IMR-90 (cell line): ENCODE data around the gene S100A1. TPM values are rescaled to one million over a fixed set of nuclear protein-coding genes. Genes with fewer than 3 reads are reported as not detected.
A peak's percentile ranks its signal among the peaks of the same experiment; 100 is the strongest.

ENCODE experiments used
- ATAC-seq: fragments of 200-7000 bp; cut with Tn5 transposase; 2 replicates; pipeline ENCODE4 v1.9.1; 2020; ENCODE audit warnings: low read depth, mild to moderate bottlenecking, moderate library complexity
- BruUV-seq: library from RNA; stranded (reverse); fragments of 400-500 nt; replicated peaks from 2 replicates; lab custom pipeline; 2021; lab: Mats Ljungman, UMichigan
- CTCF ChIA-PET: fragments of 300-600 bp; formaldehyde crosslinking; extraction: SDS; loops from one replicate; lab custom pipeline; 2021; ENCODE audit warnings: antibody characterized with exemption; lab: Yijun Ruan, JAX
- POLR2A ChIA-PET: fragments of 300-600 bp; sonication (Branson Sonifier 250); formaldehyde crosslinking; loops from one replicate; lab custom pipeline; 2022; ENCODE audit warnings: antibody characterized with exemption; ENCODE audit not compliant: unreplicated experiment; lab: Charles Lee
- DNase-seq: peaks from one replicate; pipeline ENCODE4 v3.0.0; 2013
- H2AFZ ChIP-seq: replicated peaks from 2 replicates; pipeline ENCODE3; 2013; ENCODE audit warnings: low read length, mild to moderate bottlenecking; ENCODE audit not compliant: poor library complexity
- H2AK5ac ChIP-seq: 2 replicates; pipeline ENCODE4 v1.6.1; 2013; ENCODE audit warnings: low read depth, low read length, inconsistent platforms
- H2AK9ac ChIP-seq: replicated peaks from 2 replicates; pipeline ENCODE3; 2013; ENCODE audit warnings: mild to moderate bottlenecking, low read depth, low read length, moderate library complexity; ENCODE audit not compliant: poor library complexity
- H2BK120ac ChIP-seq: 2 replicates; pipeline ENCODE4 v1.6.1; 2013; ENCODE audit warnings: low read depth, low read length, inconsistent platforms
- H2BK15ac ChIP-seq: 3 replicates; pipeline ENCODE4 v1.6.1; 2013; ENCODE audit warnings: low read depth, low read length, inconsistent platforms
- H2BK20ac ChIP-seq: 2 replicates; pipeline ENCODE4 v1.6.1; 2013; ENCODE audit warnings: low read depth, mild to moderate bottlenecking, inconsistent platforms, low read length, moderate library complexity
- H2BK5ac ChIP-seq: 2 replicates; pipeline ENCODE4 v1.6.1; 2013; ENCODE audit warnings: mild to moderate bottlenecking, low read depth, low read length, inconsistent platforms; ENCODE audit not compliant: poor library complexity, severe bottlenecking
- H3K14ac ChIP-seq: replicated peaks from 2 replicates; pipeline ENCODE4 v1.6.1; 2013; ENCODE audit warnings: low read depth, low read length, inconsistent platforms
- H3K18ac ChIP-seq: 2 replicates; pipeline ENCODE4 v1.6.1; 2013; ENCODE audit warnings: low read depth, low read length, control low read depth
- H3K23ac ChIP-seq: 2 replicates; pipeline ENCODE4 v1.6.1; 2013; ENCODE audit warnings: low read depth, low read length, inconsistent platforms
- H3K27ac ChIP-seq: 2 replicates; pipeline ENCODE4 v1.5.1; 2013; ENCODE audit warnings: mild to moderate bottlenecking, control low read depth, low read length; ENCODE audit not compliant: insufficient read depth
- H3K27me3 ChIP-seq: 2 replicates; pipeline ENCODE4 v1.6.1; 2013; ENCODE audit warnings: low read length; ENCODE audit not compliant: control insufficient read depth, insufficient read depth
- H3K36me3 ChIP-seq: 2 replicates; pipeline ENCODE4 v1.6.1; 2013; ENCODE audit warnings: low read length, mixed read lengths; ENCODE audit not compliant: control insufficient read depth, insufficient read depth
- H3K4ac ChIP-seq: 2 replicates; pipeline ENCODE4 v1.6.1; 2013; ENCODE audit warnings: low read depth, low read length, inconsistent platforms
- H3K4me1 ChIP-seq: 2 replicates; pipeline ENCODE4 v1.6.1; 2013; ENCODE audit warnings: low read length, mixed read lengths; ENCODE audit not compliant: control insufficient read depth, insufficient read depth
- H3K4me2 ChIP-seq: 2 replicates; pipeline ENCODE4 v1.6.1; 2013; ENCODE audit warnings: low read depth, mild to moderate bottlenecking, control low read depth, low read length, moderate library complexity
- H3K4me3 ChIP-seq: 2 replicates; pipeline ENCODE4 v1.5.1; 2013; ENCODE audit warnings: low read depth, mild to moderate bottlenecking, control low read depth, low read length, moderate library complexity; ENCODE audit not compliant: insufficient read depth
- H3K56ac ChIP-seq: 2 replicates; pipeline ENCODE4 v1.6.1; 2013; ENCODE audit warnings: low read length, inconsistent platforms; ENCODE audit not compliant: insufficient read depth; ENCODE audit errors: extremely low read depth
- H3K79me1 ChIP-seq, 2 experiments: 2 replicates each; pipeline ENCODE4 v1.6.1; 2013; ENCODE audit warnings: low read length in 2 of 2, inconsistent platforms in 1 of 2, low read depth in 1 of 2
- H3K9ac ChIP-seq: 2 replicates; pipeline ENCODE4 v1.6.1; 2013; ENCODE audit warnings: low read depth, low read length, control low read depth
- H3K9me1 ChIP-seq: 2 replicates; pipeline ENCODE4 v1.6.1; 2013; ENCODE audit warnings: low read length, inconsistent platforms; ENCODE audit not compliant: insufficient read depth
- H3K9me3 ChIP-seq: 2 replicates; pipeline ENCODE4 v1.6.1; 2013; ENCODE audit warnings: low read length; ENCODE audit not compliant: control insufficient read depth, insufficient read depth
- H4K20me1 ChIP-seq: 2 replicates; pipeline ENCODE4 v1.6.1; 2013; ENCODE audit warnings: low read length, inconsistent platforms; ENCODE audit not compliant: insufficient read depth
- H4K5ac ChIP-seq: 2 replicates; pipeline ENCODE4 v1.6.1; 2013; ENCODE audit warnings: mild to moderate bottlenecking, low read depth, low read length, control low read depth
- H4K8ac ChIP-seq, 2 experiments: 2 replicates each; pipeline ENCODE4 v1.6.1; 2013; ENCODE audit warnings: low read depth in 2 of 2, low read length in 2 of 2, control low read depth in 1 of 2, inconsistent platforms in 1 of 2
- H4K91ac ChIP-seq: 2 replicates; pipeline ENCODE4 v1.6.1; 2013; ENCODE audit warnings: low read depth, low read length, inconsistent platforms; ENCODE audit not compliant: insufficient read depth
- POLR2A ChIP-seq: IDR thresholded peaks from 2 replicates; pipeline ENCODE4 v1.6.1; 2012; ENCODE audit warnings: mild to moderate bottlenecking, low read depth, low read length
- WGBS, 2 experiments: methylation state at CpG; one replicate each; pipeline versions ENCODE4 v1.1.5 to v1.1.7; 2013; ENCODE audit warnings: missing lambda C conversion rate in 2 of 2; ENCODE audit not compliant: insufficient read length in 1 of 2; ENCODE audit errors: extremely low coverage in 2 of 2; 5-methylcytosine and 5-hydroxymethylcytosine counted together
- dilution Hi-C: fragments of 300-500 bp; cut with HindIII; formaldehyde crosslinking; loops from one replicate; pipeline ENCODE4 v1.14.3; 2018; ENCODE audit warnings: low sequenced_read_pairs; ENCODE audit not compliant: unreplicated experiment
- in situ Hi-C: fragments of 300-500 bp; cut with MboI; formaldehyde crosslinking; loops from 3 replicates; pipeline ENCODE4 v1.14.3; 2019; ENCODE audit warnings: low sequenced_read_pairs, inconsistent platforms, mixed read lengths
- intact Hi-C: fragments of 100-400 bp; cut with micrococcal nuclease; formaldehyde crosslinking; loops from 2 replicates; pipeline ENCODE4 v1.10.0; 2022
- polyA plus RNA-seq, 3 experiments: library from polyadenylated mRNA; depleted of rRNA; stranded (reverse); fragments of >200 nt; gene quantifications; 2 replicates each; pipeline ENCODE4 v1.2.3, GENCODE V29; 2012; ENCODE audit warnings: low replicate concordance in 1 of 3
- total RNA-seq: library from RNA; depleted of rRNA; stranded (reverse); fragments of >200 nt; gene quantifications from 2 replicates; pipeline ENCODE4 v1.2.3, GENCODE V29; 2012

Gene S100A1
- total and polyA plus RNA-seq, 2 of the 4 experiments (the other 2 are of a cell fraction): 0.18 to 0.29 TPM

GRCh38 chr1:153612111-153612754, 16.0 kb upstream of the S100A1 start:
- intact Hi-C loops: loop anchor here (2.0 kb wide), 1 partner anchor 39 kb away; no protein-coding TSS in a partner anchor
- ATAC-seq: peak; percentile 8

More at GRCh38 chr1:153612111-153612754, 16.0 kb upstream of the S100A1 start:
- Histone ChIP-seq H2AK5ac (peak overlapping the region; percentile 92), H4K20me1 (peaks cover 11% of the 10 kb centered on the region; the same call in 1 of the 2 replicates), H2AFZ (peak overlapping the region; percentile 75), H3K79me1 (peaks cover 15 to 54% of the 10 kb centered on the region in 2 experiments), H3K36me3 (peaks cover 9% of the 10 kb centered on the region), H3K4me1 (peaks cover 42% of the 10 kb centered on the region), H2BK20ac (peak overlapping the region; percentile 45; the same call in 1 of the 2 replicates), H3K56ac (peak overlapping the region; percentile 75; the same call in 1 of the 2 replicates), H3K27ac (peak overlapping the region; percentile 95), H4K5ac (peak overlapping the region; percentile 88), H3K9me3 (no peaks in the 10 kb centered on the region), H2BK120ac (peak overlapping the region; percentile 76), H3K4ac (peak overlapping the region; percentile 90), H3K14ac (peak overlapping the region; percentile 93), H3K4me3 (peak overlapping the region; percentile 96), H3K4me2 (peak overlapping the region; percentile 94), H2AK9ac (peak overlapping the region; percentile 99), H3K9ac (peak overlapping the region; percentile 99), H2BK15ac (0 out of 3 replicates have a peak overlapping the region, but pooled peaks have one; percentile 54), H4K91ac (peak overlapping the region; percentile 88), H3K23ac (peak overlapping the region; percentile 93), H3K27me3 (no peaks in the 10 kb centered on the region), H3K18ac (peak overlapping the region; percentile 69), H3K9me1 (peaks cover 17% of the 10 kb centered on the region), H2BK5ac (peak overlapping the region; percentile 90), H4K8ac (peak overlapping the region; percentile 79 to 82)
- dilution Hi-C loops: no loop called here
- ChIA-PET POLR2A (interaction anchor here (1.4 to 1.5 kb wide), 2 partner anchors 15 to 77 kb away, joined by 6 to 10 read pairs; partner anchors contain the start of gene S100A13), CTCF (interaction anchor here (0.7 to 3.3 kb wide), 4 partner anchors 10 to 79 kb away, joined by 3 to 18 read pairs (median 4); partner anchors contain the start of genes S100A1 and S100A13)
- no peak for DNase-seq
- TF ChIP-seq POLR2A: no peak
- BruUV-seq: no TSS peak
- WGBS, 2 experiments: 35% methylated on average over 4 of the region's 11 CpGs; no CpG with 5 or more reads in 1 of the 2 experiments
- in situ Hi-C loops: no loop called here
